ENCODE measurements around the gene JPH2.

The JPH2 gene

GRCh38 chr20:44089987-44090674 is 96.9 kb downstream of the JPH2 start:
- ChIA-PET POLR2A (interaction anchor here (0.5 kb wide), 1 partner anchor 471 kb away, joined by 10 read pairs; no protein-coding TSS in a partner anchor), CTCF (interaction anchor here (1.0 to 4.4 kb wide), 9 partner anchors 9 to 640 kb away, joined by 3 to 29 read pairs (median 4); no protein-coding TSS in a partner anchor)
- DNase-seq (ENCODE audit: extremely low spot score), result no peak
- no peak for TF ChIP-seq CTCF (IDR thresholded peaks at IDR 0.05; ENCODE audit: control extremely low read depth, extremely low read depth, low read depth, missing control alignments)

GRCh38 chr20:44087857-44088120 is 99.2 kb downstream of the JPH2 start:
- no peak for DNase-seq (ENCODE audit: extremely low spot score)
- TF ChIP-seq CTCF (IDR thresholded peaks at IDR 0.05; ENCODE audit: control extremely low read depth, extremely low read depth, low read depth, missing control alignments), result no peak
- CTCF ChIA-PET, result interaction anchor here (0.9 to 1.4 kb wide), 3 partner anchors 10 to 339 kb away, joined by 3 to 4 read pairs (median 3); no protein-coding TSS in a partner anchor
- POLR2A ChIA-PET, result no interaction called here

- POLR2A ChIA-PET, result no interaction called here
- CTCF ChIA-PET, result interaction anchor here (0.9 to 1.4 kb wide), 4 partner anchors 10 to 338 kb away, joined by 3 to 4 read pairs (median 3); no protein-coding TSS in a partner anchor
- no peak for DNase-seq (ENCODE audit: extremely low spot score)
- TF ChIP-seq CTCF (IDR thresholded peaks at IDR 0.05; ENCODE audit: control extremely low read depth, extremely low read depth, low read depth, missing control alignments), result no peak
Observed at GRCh38 chr20:44087051-44087856, 99.7 kb downstream of the JPH2 start.

GRCh38 chr20:44085616-44086434 is 101.2 kb downstream of the JPH2 start:
- no peak for DNase-seq (ENCODE audit: extremely low spot score)
- CTCF ChIA-PET, result interaction anchor here (1.4 to 9.3 kb wide), 4 partner anchors 144 to 548 kb away, joined by 3 to 157 read pairs (median 24); no protein-coding TSS in a partner anchor
- POLR2A ChIA-PET, result no interaction called here
- TF ChIP-seq CTCF (IDR thresholded peaks at IDR 0.05; ENCODE audit: control extremely low read depth, extremely low read depth, low read depth, missing control alignments), result no peak

GRCh38 chr20:44084891-44085290 is 102.1 kb downstream of the JPH2 start:
- ChIA-PET CTCF (interaction anchor here (1.4 to 9.3 kb wide), 4 partner anchors 143 to 547 kb away, joined by 3 to 157 read pairs (median 24); no protein-coding TSS in a partner anchor), POLR2A (no interaction called here)
- TF ChIP-seq CTCF (IDR thresholded peaks at IDR 0.05; ENCODE audit: control extremely low read depth, extremely low read depth, low read depth, missing control alignments), result no peak
- no peak for DNase-seq (ENCODE audit: extremely low spot score)

GRCh38 chr20:44084439-44084838 is 102.5 kb downstream of the JPH2 start:
- ChIA-PET CTCF (interaction anchor here (0.7 to 9.3 kb wide), 7 partner anchors 8 to 635 kb away, joined by 3 to 157 read pairs (median 3); no protein-coding TSS in a partner anchor), POLR2A (no interaction called here)
- TF ChIP-seq CTCF (IDR thresholded peaks at IDR 0.05; ENCODE audit: control extremely low read depth, extremely low read depth, low read depth, missing control alignments), result no peak
- DNase-seq (ENCODE audit: extremely low spot score), result no peak

Data from GM10248 (cell line).